GM12891 (cell line): Measurements from ENCODE around the gene POLD3.

ENCODE experiments used
- DNase-seq: peaks from one replicate; pipeline ENCODE4 v3.0.0; 2011; ENCODE audit warnings: low spot score; ENCODE audit not compliant: insufficient read length
- FAIRE-seq: peaks from 2 replicates; lab custom pipeline; 2011; peaks lifted over from hg19 to GRCh38; lab: Jason Lieb, UNC
- PAX5 ChIP-seq: IDR thresholded peaks from 2 replicates; pipeline ENCODE4 v1.6.1; 2011; ENCODE audit warnings: low read length, moderate library complexity, mild to moderate bottlenecking; ENCODE audit not compliant: insufficient read depth, severe bottlenecking
- POLR2A ChIP-seq: IDR thresholded peaks from 2 replicates; pipeline ENCODE4 v1.6.1; 2011; ENCODE audit warnings: low read depth, low read length, control low read depth
- POLR2AphosphoS5 ChIP-seq: IDR thresholded peaks from 2 replicates; pipeline ENCODE4 v1.6.1; 2011; ENCODE audit warnings: low read depth, low read length, control low read depth
- POU2F2 ChIP-seq: IDR thresholded peaks from 2 replicates; pipeline ENCODE4 v1.6.1; 2011; ENCODE audit warnings: low read depth, mild to moderate bottlenecking, control low read depth, low read length, moderate library complexity
- SPI1 ChIP-seq: IDR thresholded peaks from 2 replicates; pipeline ENCODE4 v1.6.1; 2011; ENCODE audit warnings: low read depth, low read length, control low read depth
- TAF1 ChIP-seq: IDR thresholded peaks from 2 replicates; pipeline ENCODE4 v1.6.1; 2011; ENCODE audit warnings: low read depth, low read length, control low read depth

Gene POLD3

GRCh38 chr11:74605403-74605802 lies 13.0 kb downstream of the POLD3 start:
- TF ChIP-seq SPI1 (peak; percentile 68), POLR2A (no peak), PAX5 (no peak), POU2F2 (no peak), TAF1 (no peak), POLR2AphosphoS5 (no peak)
- no peak for DNase-seq
- no peak for FAIRE-seq

- FAIRE-seq (no peak), DNase-seq (no peak)
- TF ChIP-seq TAF1 (no peak), POLR2AphosphoS5 (no peak), POLR2A (no peak), POU2F2 (no peak), PAX5 (no peak), SPI1 (no peak)
Measured at GRCh38 chr11:74608431-74608830, 16.0 kb downstream of the POLD3 start.

- no peak for TF ChIP-seq POLR2AphosphoS5
- TF ChIP-seq POU2F2, result no peak
- no peak for TF ChIP-seq PAX5
- TF ChIP-seq POLR2A, result no peak
- TF ChIP-seq TAF1, result no peak
- no peak for TF ChIP-seq SPI1
- DNase-seq (no peak), FAIRE-seq (no peak)
Measured at GRCh38 chr11:74611369-74611861, 19.0 kb downstream of the POLD3 start.

GRCh38 chr11:74612877-74613276 lies 20.5 kb downstream of the POLD3 start:
- FAIRE-seq (no peak), DNase-seq (no peak)
- TF ChIP-seq POU2F2, result no peak
- TF ChIP-seq POLR2AphosphoS5, result no peak
- TF ChIP-seq POLR2A, result no peak
- no peak for TF ChIP-seq PAX5
- no peak for TF ChIP-seq TAF1
- TF ChIP-seq SPI1, result no peak

- no peak for FAIRE-seq
- no peak for DNase-seq
- TF ChIP-seq POU2F2 (no peak), POLR2AphosphoS5 (no peak), SPI1 (no peak), TAF1 (no peak), POLR2A (no peak), PAX5 (no peak)
Measured at GRCh38 chr11:74615311-74615710, 22.9 kb downstream of the POLD3 start.

- no peak for FAIRE-seq
- TF ChIP-seq POLR2A (no peak), POLR2AphosphoS5 (no peak), PAX5 (no peak), POU2F2 (no peak), SPI1 (no peak), TAF1 (no peak)
- DNase-seq, result no peak
Measured at GRCh38 chr11:74615988-74616387, 23.6 kb downstream of the POLD3 start.

GRCh38 chr11:74620531-74620930 lies 28.1 kb downstream of the POLD3 start:
- FAIRE-seq (no peak), DNase-seq (no peak)
- TF ChIP-seq SPI1, result no peak
- no peak for TF ChIP-seq TAF1

- TF ChIP-seq POU2F2, result no peak
- TF ChIP-seq SPI1, result no peak
- DNase-seq (no peak), FAIRE-seq (peak; percentile 5)
Measured at GRCh38 chr11:74626130-74626529, 33.7 kb downstream of the POLD3 start.

GRCh38 chr11:74626604-74627003 lies 34.2 kb downstream of the POLD3 start:
- DNase-seq (no peak), FAIRE-seq (peak; percentile 50)
- TF ChIP-seq TAF1 (no peak), POLR2AphosphoS5 (no peak), SPI1 (no peak), POU2F2 (no peak), PAX5 (no peak), POLR2A (no peak)

GRCh38 chr11:74627381-74627780 lies 35.0 kb downstream of the POLD3 start:
- DNase-seq (no peak), FAIRE-seq (no peak)
- TF ChIP-seq POLR2AphosphoS5, result no peak

GRCh38 chr11:74630043-74630442 lies 37.7 kb downstream of the POLD3 start:
- TF ChIP-seq SPI1, result peak; percentile 39; the same call in 1 of the 2 replicates
- TF ChIP-seq POLR2AphosphoS5, result no peak
- TF ChIP-seq POLR2A, result no peak
- no peak for TF ChIP-seq TAF1
- no peak for TF ChIP-seq POU2F2
- TF ChIP-seq PAX5, result no peak
- DNase-seq, result no peak
- FAIRE-seq, result peak; percentile 43
